HG02571 (cell line): ENCODE results near the gene CBLB.

ENCODE experiments used
- ATAC-seq: cut with Tn5 transposase; IDR thresholded peaks from one replicate; pipeline ENCODE4 v1.9.1; 2021; ENCODE audit warnings: mild to moderate bottlenecking, moderate library complexity; ENCODE audit not compliant: unreplicated experiment

Gene CBLB

GRCh38 chr3:105868742-105869530 is at the start of gene CBLB:
Gene CBLB (minus strand): TSS chr3:105869012. CDS start chr3:105867577, 1,435 bp downstream.
- peak; percentile 86 for ATAC-seq

- no peak for ATAC-seq
Measured at GRCh38 chr3:105916767-105917166, 48.0 kb upstream of the CBLB start.

GRCh38 chr3:105915524-105915923 is 46.7 kb upstream of the CBLB start:
- no peak for ATAC-seq

- ATAC-seq: no peak
Measured at GRCh38 chr3:105913616-105914015, 44.8 kb upstream of the CBLB start.

GRCh38 chr3:105912891-105913290 is 44.1 kb upstream of the CBLB start:
- ATAC-seq: no peak

- no peak for ATAC-seq
Measured at GRCh38 chr3:105911496-105911895, 42.7 kb upstream of the CBLB start.

- ATAC-seq: no peak
Measured at GRCh38 chr3:105907777-105908176, 39.0 kb upstream of the CBLB start.

- ATAC-seq: no peak
Measured at GRCh38 chr3:105906836-105907235, 38.0 kb upstream of the CBLB start.

GRCh38 chr3:105906345-105906744 is 37.5 kb upstream of the CBLB start:
- no peak for ATAC-seq

GRCh38 chr3:105905328-105905727 is 36.5 kb upstream of the CBLB start:
- ATAC-seq: no peak

GRCh38 chr3:105904678-105905284 is 36.0 kb upstream of the CBLB start:
- ATAC-seq: no peak

- ATAC-seq: no peak
Measured at GRCh38 chr3:105904251-105904650, 35.4 kb upstream of the CBLB start.

- ATAC-seq: no peak
Measured at GRCh38 chr3:105899516-105899915, 30.7 kb upstream of the CBLB start.

- no peak for ATAC-seq
Measured at GRCh38 chr3:105891101-105891500, 22.3 kb upstream of the CBLB start.

GRCh38 chr3:105888621-105889579 is 20.1 kb upstream of the CBLB start:
- ATAC-seq: no peak

- no peak for ATAC-seq
Measured at GRCh38 chr3:105885256-105885655, 16.4 kb upstream of the CBLB start.

- ATAC-seq: no peak
Measured at GRCh38 chr3:105883798-105884377, 15.1 kb upstream of the CBLB start.

- ATAC-seq: no peak
Measured at GRCh38 chr3:105880681-105881290, 12.0 kb upstream of the CBLB start.

GRCh38 chr3:105878061-105878460 is 9.2 kb upstream of the CBLB start:
- ATAC-seq: no peak

GRCh38 chr3:105877336-105877910 is 8.6 kb upstream of the CBLB start:
- ATAC-seq: no peak
